HCEC 1CT (cell line): ENCODE measurements around the gene LPO.

Experiments
- DNase-seq: peaks from one replicate; pipeline ENCODE4 v3.0.0-alpha.2; 2017

LPO gene

DNA sequence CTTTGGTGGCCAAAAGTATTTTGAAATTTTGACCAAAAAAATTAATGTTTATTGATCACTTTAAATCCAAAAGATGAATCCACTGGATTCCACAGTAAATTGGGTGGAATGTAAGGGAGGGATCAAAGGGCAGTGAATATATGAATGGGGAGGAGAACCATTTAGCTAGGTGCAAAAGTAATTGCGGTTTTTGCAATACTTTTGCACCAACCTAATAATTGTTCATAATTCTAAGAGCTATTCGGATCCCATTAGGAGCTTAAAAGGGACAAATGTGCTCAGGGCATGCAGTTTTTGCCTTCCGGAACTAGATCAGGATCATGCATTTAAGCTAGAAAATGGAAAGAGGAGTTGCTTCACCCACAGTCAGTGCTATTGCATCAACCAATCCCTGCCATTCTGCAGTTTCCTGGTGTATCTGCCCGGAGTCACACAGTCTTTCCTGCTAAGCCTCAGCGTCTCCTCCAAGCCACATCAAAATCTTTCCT is at the start of gene LPO:
TSS of gene LPO (plus strand) at position 438 of the 488 bp plus-strand sequence. CDS start 4,396 bp downstream, outside the sequence.
- DNase-seq, result no peak

DNA sequence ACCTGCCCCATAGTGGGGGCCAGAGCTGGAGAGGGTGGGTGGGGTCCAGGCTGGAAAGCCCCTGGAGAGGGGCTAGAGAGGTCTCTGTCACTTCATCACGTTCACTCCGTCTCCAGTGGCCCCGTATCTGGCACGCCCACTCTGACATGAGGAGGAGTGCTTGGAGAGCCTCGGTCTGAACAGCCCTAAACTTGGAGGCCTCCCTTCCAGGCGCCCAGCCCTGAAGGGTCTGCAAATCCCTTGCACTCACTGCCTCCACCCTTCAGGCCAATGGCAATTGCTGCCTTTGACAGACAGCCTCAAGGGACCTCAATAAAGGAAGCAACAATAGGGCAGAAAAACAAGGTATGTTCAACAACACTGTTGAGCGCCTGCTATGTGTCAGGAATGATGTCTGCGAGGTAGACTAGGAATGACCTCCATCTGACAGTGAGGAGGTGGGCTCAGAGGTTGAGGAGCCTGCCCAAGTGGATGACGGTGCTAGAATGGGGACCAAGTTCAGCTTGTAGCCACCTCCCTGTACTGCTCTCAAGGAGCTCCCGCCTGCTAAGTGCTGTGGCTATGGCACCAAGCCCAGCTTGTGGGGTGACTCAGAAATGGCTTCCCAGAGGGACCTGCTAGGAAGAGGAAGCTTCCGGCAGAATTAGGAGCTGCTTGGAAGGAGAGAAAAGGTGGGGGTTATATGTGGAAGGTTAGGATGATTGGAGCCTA is 48.8 kb upstream of the LPO start:
- DNase-seq, result peak; percentile 75

DNA sequence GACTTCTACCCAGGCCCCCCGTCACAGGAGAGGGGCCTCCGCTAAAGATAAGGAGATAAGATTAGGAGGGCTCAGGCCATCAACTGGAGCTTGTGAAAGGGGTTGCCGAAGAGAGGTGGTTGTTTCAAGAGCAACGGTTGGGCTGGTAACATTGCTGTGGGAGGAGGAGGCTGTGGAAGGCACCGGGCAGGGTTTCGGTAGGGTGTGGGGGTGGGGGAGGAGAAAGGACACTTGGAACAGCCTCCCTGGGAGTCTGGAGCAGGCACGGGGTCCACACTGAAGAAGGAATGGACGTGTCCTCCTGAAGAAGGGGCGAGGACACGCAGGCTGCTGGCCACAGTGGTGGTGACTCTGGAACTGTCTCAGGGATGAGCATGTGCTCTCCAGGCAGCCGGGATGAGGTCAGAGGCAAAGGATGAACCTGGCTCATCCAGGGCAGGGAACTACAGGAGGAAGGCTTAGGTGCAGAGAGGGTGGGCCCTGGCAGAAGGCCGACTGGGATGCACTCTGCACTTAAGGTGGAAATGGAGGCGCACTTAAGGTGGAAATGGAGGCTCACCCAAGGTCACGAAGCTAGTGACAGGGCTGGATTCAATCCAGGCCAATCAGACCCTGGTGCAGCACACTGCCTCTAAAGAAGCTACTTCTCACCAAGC is 47.0 kb upstream of the LPO start:
- no peak for DNase-seq

DNA sequence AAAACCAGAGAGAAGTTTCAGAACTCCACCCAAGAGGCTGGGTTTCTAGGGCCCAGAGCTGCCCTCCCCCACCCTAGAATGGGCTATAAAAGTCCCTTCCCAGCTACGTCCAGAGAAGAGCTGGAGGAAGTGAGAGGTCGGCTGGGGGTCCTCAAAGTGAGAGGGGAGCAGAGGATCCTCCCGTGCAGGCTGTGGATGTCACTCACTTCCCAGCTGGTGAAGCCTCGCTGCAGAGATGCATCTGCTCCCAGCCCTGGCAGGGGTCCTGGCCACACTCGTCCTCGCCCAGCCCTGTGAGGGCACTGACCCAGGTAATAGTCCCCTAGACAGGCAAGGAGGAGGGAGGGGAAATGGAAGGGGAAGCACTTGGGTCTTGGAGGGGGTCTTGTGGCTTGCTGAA is 45.8 kb upstream of the LPO start, which contains the start of gene EPX:
TSS of gene EPX (plus strand) at position 115 of the 400 bp plus-strand sequence. CDS start at position 236, 121 bp downstream.
- no peak for DNase-seq

DNA sequence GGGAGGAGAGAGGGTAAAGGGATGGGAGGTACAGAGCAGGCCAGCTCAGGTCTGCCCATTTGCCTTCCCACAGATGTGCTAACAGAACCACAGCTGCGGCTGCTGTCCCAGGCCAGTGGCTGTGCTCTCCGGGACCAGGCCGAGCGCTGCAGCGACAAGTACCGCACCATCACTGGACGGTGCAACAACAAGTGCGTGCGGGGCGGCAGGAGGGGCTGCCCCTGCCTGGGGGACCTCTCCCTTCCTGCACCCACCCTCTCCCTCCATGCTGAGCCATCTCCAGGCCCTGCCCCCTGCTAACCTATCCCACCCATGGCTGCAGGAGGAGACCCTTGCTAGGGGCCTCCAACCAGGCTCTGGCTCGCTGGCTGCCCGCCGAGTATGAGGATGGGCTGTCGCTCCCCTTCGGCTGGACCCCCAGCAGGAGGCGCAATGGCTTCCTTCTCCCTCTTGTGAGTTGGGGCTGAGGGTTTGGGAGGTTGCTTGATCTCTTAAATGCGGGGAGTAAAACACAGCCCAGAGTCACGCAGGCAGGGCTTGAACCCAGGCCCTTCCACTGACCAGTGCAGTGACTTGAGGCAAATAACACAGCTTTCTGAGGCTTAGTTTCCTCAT is 44.6 kb upstream of the LPO start:
- DNase-seq, result no peak

DNA sequence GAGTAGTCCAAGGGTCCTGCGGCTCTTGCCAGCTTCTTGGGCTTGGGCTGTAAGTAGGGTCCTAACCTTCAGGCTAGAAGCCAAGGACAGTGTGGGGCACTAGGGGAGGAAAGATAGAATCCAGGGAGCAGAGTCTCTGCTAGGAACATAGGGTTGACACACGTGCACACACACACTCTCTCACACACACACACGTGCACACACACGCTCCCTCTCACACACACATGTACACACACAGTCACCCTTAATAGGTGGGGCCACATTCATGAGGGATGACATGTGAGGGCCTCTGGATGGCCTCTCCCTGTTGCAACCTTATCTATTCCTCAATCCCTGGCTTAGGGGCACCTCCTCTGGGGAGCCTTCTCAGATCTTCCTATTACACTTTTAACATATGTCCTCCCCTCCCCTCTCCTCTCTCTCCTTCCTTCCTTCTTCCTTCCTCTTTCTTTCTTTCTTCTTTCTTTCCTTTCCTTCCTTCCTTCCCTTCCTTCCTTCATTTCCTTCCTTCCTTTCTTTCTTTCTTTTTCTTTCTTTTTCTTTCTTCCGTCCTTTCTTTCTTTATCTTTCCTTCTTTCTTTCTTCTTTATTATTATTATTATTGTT is 42.8 kb upstream of the LPO start:
- DNase-seq, result no peak

DNA sequence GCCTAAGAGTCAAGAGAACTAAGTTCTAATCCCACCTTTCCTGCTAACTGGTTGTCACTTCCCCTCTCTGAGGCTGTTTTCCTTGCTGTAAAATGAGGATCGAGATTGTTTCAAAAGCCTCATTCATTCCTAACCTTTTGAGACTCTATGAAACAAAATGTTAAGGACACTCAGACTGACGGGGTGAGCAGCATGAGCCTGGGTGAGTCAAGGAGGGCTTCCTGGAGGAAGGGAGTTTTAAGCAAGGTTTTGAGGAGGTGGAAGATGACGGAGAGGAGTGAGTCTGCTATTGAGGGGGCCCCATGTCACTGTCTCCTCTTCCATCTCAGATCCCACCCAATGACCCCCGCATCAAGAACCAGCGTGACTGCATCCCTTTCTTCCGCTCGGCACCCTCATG is 41.8 kb upstream of the LPO start:
- no peak for DNase-seq

DNA sequence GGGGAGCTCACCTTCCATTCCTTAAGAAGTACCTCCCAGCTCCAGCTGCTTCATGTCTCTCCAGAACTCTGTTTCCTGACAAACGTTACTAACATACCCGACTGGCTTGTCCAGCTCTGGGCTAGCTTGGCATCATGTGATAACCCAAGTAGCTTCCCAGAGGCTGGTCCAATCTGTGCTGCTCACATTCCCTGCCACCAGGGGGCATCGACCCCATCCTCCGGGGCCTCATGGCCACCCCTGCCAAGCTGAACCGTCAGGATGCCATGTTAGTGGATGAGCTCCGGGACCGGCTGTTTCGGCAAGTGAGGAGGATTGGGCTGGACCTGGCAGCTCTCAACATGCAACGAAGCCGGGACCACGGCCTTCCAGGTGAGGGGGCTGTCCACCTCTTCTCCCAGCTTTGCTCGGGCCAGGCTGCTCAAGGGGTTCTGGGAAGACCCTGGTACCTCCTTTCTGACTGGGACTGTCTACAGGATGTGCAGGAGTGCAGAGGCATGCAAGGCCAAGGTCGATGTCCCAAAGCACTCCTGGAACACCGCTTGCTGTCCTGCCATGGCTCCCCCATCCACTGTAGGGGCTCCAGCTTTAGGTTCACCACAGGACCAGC is 38.3 kb upstream of the LPO start:
- peak; percentile 48 for DNase-seq

DNA sequence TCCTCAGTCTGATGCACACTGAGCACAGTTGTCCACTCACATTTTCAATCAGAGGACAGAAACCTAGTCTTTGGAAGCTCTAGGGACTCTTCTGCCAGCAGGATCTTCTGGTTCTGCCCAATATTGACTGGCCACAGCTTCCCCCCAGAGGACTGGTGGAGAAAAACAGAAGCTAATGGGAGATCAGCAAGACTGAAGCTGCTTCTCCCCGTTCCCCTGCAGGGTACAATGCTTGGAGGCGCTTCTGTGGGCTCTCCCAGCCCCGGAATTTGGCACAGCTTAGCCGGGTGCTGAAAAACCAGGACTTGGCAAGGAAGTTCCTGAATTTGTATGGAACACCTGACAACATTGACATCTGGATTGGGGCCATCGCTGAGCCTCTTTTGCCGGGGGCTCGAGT is 35.5 kb upstream of the LPO start:
- DNase-seq, result no peak

DNA sequence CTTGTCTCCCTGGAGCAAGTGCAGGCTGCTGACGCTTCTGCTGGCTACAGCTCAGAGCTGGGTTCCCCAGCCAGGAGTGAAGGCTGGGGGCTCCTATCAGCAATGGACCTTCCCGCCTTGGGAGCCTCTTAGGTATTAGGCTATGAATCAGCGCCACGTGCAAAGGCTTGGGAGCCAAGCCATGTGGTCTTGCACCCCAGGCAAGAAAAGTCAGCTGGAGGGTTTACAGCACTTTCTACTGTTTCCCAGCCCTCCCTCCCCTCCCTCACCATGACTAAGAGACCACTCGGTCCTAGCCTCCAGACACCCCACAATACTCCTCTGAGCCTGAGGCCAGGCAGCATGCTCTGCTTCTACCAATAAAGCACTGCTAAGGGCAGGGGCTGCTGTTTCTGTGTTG is 33.6 kb upstream of the LPO start:
- no peak for DNase-seq

DNA sequence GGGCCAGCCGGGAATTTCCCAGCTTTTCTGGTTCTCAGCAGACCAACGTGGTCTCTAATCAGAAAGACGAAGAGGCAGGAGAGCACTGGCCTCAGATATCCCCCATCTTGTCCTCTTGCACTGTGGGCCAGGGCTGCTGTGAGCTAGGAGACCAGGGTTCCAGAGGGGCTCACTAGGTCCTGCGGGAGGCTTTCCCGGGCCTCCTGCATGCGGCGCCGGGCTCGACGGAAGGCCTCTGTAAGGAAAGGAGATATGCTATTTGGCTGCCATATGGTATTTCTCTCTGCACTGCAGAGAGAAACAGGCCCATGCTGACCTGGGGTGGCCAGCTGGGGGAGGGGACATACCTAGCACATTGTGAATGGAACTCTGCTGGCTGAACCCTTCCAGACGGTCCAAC is 32.4 kb upstream of the LPO start:
- no peak for DNase-seq

DNA sequence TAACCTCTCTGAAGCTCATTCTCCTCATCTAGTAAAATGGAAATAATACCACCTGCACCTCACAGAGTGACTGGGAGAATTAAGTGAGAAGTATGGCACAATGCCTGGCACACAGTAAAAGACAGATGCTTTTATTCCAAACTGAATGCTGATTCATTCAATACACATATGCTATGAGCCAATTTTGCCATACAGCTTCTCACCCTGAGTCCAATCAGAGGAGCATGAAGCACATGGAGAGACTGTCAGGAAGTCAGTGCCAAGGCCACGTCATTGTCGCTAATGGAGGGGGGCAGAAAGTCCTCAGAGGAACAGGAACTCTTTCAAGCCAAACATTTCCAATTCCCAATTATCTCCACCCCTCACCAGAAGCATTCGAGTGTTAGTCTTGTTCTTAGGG is 30.9 kb upstream of the LPO start:
- DNase-seq, result no peak

DNA sequence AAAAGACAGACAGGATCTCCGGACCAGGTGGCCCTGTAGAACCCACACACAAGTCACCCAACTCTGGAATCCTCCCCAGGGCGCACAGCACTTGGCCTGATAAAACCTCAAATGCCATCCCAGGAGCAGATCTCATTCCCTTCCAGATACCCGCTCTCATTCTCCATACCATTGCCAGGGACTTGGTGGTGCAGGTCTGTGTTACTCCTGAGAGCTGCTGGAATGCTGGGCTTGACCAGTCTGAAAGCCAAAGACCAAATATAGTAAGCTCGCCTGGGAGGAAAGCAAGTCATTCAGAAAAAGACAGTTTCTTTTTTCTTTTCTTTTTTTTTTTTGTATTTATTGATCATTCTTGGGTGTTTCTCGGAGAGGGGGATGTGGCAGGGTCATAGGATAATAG is 30.0 kb upstream of the LPO start:
- no peak for DNase-seq

DNA sequence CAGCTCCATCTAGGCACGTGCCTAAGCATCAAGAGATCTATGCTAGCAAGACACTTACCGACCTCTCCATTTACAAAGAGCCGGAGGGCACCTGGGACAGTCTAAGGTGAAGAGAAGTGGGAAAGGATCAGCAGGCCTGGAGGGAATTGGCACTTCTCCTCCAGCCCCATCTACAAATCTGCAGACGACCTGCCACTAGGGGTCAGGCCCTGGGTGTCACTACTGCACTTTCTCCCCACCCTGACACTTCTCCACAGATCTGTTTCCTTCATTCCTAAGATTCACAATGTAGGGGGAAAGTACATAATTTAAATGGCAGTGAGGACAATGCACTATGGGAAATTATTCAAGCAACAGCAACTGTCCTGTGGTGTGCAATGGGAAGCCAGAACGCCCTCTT is 27.5 kb upstream of the LPO start:
- DNase-seq, result no peak

DNA sequence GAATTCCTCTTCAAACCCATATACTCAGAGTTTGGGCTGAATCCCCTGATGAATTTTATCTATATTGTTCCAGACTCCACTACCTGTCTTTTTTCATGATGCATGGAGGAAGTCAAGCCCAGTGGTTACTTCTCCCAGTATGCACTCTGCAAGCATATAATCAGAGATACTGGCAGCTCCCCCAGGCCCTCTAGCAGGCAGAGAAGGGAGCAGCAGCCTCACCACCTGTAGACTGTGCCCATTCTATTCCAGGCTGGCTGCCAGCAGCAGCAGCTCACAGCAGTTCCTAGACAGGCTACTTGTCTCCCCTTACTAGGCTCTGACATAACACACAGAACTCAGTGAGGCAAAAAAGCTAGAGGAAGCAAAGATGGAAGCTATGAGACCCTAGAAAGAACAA is 22.7 kb upstream of the LPO start:
- no peak for DNase-seq

DNA sequence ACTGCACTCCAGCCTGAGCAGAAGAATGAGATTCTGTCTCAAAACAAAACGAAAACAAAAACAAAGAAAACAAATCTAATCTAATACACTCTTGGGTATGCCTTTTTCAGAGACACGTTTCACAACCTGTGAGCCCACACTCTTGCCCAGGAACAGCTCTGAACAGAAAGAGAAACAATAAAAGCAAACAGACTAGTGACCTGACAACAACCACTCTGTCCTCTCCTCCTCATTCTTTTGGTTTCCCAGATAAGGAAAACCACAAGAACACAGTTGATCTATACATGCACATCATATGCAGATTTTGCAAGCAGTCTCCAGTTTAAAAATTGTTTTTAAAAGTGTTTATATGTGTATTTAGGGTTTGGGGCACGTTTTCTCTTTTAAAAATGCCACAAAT is 20.6 kb upstream of the LPO start:
- DNase-seq, result no peak

DNA sequence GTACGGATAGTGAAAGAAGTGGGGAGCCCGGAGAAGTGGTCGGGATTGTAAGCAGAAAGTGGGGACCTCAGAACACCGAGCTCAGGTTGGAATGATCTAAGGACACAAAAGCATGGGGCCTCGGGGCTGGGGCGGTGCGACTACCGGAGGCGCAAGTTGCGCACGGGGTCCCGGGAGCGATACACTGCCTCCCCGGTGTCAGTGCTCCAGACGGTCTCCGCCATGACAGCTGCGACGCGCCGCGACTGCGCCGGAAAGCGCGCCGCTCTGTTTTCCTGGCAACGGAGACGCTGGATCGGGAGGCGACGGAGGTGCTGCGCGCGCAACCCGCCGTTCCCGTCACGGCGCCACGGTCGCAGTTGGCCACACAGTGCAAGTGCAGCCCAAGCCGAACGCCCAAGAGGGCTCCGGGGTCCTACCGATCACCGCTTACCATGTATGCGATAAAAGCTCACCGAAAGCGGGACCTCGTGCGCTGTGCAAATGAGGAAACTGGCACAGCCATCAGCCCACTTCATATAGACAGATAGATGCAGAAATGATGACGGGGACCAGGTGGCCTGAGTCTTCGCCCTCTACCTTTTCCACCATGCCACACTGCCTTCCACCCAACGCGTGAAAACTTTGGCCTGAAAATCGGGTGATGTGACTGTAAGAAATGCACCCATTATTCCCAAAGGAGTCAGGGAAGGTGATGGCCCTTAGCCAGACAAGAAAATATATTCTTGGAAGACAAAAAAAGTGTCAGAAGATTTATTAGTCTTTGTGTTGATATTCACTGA is 19.2 kb upstream of the LPO start, which contains the start of gene MKS1:
TSS of gene MKS1 (minus strand) at position 249 of the 782 bp plus-strand sequence. CDS start at position 224, 25 bp downstream.
- DNase-seq, result peak; percentile 86

DNA sequence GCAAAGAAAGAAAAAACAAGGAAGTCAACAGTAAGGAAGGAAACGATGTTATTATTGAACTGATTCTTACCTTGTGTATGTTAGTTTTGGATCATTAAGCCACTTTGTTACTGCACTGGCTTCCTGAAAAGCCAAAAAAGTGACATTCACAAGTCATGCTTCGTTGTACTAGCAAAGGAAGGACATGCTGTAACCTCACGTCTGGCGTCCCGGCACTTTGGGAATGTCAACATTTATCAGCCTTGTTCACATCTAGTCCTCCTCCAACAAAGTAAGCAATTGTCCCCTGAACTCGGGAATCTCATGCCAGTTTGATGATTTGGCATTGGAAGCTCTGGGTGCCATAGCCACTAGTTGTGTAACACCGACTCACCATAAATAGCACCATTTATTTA is 18.6 kb upstream of the LPO start:
- DNase-seq, result peak; percentile 20

DNA sequence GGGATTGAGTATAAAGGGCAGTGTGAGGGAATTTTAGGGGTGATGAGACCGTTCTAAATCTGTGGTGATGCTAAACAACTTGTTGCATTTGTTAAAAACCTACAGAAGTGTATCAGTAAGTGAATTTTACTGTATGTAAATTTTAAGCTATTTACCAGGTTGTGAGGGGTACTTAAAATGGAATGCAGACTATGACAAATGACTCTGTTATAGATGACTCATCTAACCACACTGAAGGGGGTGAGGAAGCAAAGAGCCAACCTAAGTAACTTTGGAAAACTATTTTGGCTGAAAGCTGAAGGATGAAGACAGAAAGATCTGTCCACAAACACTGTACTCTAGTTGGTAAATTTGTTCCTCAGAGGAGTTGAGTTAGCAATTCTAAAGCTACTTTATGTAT is 14.1 kb upstream of the LPO start:
- DNase-seq, result peak; percentile 67

DNA sequence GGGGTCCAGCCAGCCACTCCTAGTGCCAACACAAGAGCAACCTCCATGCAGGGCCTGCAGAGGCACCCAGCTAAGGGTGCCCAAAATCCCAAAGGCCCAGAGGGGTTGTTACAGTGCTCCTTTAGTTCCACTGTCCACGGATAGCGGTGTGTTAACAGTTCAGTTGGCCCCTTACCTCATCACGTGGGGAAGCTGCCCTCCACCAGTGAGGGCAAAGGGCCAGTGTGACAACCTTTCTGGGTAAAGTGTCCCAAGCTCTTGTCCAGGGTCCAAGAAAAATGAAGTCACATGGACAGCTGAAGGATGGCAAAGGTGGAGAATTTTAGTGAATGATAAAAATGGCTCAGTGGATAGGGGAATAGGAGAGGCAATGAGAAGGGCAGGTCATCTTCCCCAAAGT is 10.7 kb upstream of the LPO start:
- no peak for DNase-seq

DNA sequence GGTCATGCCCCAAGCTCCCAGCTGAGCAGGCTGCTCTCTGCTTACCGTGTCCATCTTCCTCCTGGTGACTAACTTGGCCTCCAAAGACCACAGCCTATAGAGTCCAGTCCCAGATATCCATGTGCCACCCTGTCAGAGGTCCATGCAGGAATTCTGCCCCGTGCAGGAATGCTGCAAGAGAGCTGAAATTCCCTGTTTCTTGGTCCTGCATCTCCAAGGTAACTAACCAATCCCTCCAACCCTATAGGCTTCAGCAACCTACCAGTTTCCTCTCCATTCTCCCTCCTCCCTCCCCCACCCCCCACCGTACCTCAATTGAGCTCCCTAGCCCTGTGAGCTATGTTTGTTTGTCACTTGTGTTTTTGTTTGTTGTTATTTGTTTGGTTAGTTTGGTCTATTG is 9.7 kb upstream of the LPO start:
- DNase-seq, result no peak

DNA sequence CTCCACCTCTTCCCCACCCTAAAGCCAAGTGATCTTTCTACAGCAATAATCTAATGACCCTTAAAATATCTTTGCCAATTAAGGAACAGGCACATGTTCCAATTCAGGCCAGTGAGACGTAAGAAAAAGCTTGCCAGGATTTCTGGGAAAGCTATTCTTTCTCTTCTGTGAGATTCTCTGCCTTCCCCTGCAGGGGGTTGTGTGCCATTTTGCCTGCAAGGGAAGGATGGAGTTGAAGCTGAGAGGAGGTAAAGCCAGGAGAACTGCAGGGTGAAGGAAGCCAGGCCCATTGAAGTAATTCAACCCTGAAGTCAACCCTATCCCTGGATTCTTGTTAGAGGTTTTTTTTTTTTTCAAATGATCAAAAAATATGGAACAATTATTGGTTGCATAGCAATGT is 9.0 kb upstream of the LPO start:
- DNase-seq, result no peak
